ENCODE data around the gene GET3.
A peak's percentile ranks its signal among the peaks of the same experiment; 100 is the strongest.

GET3 gene

DNA sequence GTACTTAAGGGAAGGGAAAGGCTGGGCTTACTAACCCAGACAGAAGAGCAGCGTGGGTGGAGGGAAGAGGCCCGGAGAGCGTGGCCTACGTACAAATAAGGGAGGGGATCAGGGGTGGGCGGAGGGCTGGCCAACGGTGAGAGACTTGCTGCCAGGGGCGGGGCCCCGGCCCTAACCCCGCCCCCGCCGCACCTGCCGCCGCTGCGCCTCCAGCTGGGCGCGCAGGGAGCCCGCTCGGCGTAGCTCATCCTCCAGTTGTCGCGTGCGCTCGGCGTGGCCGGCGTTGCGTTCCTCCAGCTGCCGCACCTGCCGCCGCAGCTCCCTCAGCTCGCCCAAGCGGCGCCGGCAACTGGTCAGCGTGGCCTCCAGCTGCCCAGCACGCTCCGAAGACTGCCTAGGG lies 32.4 kb downstream of the GET3 start:
- no peak overlapping the region for H3K27ac ChIP-seq (ENCODE audit: low read depth, low read length)
- H3K79me2 ChIP-seq (ENCODE audit: control insufficient read depth, insufficient read depth, low read length, unreplicated experiment): no peaks in the 10 kb centered on the region
- H3K36me3 ChIP-seq (ENCODE audit: insufficient read depth, low read length): no peaks in the 10 kb centered on the region
- no peaks in the 10 kb centered on the region for H3K27me3 ChIP-seq (ENCODE audit: insufficient read depth, low read length)
- H2AFZ ChIP-seq (ENCODE audit: low read length, unreplicated experiment): no peak overlapping the region
- no peak overlapping the region for H3K4me3 ChIP-seq (ENCODE audit: low read depth, low read length)
- H3K4me1 ChIP-seq (ENCODE audit: control insufficient read depth, insufficient read depth, low read length, unreplicated experiment): peaks cover 7% of the 10 kb centered on the region

DNA sequence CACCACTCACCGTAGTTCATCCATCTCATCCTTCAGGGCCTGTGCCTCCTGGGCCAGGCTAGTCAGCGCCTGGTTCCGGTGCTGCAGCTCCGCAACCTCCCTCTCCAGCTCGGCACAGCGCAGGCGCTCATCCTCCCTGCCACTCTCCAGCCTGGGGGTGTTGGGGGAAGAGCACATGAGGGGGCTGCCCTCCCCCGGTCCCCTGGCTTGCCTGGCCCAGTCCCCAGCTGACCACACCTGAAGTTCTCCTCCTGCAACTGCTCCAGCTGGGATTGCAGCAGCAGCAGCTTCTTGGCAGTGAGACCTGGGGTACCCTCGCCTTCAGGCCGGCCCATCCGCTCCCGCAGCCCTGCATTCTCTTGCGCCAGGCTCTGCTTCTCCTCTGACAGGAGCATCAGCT lies 33.6 kb downstream of the GET3 start:
- Histone ChIP-seq H3K4me1 (ENCODE audit: control insufficient read depth, insufficient read depth, low read length, unreplicated experiment) (peaks cover 7% of the 10 kb centered on the region), H2AFZ (ENCODE audit: low read length, unreplicated experiment) (no peak overlapping the region), H3K27ac (ENCODE audit: low read depth, low read length) (no peak overlapping the region), H3K36me3 (ENCODE audit: insufficient read depth, low read length) (no peaks in the 10 kb centered on the region), H3K79me2 (ENCODE audit: control insufficient read depth, insufficient read depth, low read length, unreplicated experiment) (no peaks in the 10 kb centered on the region), H3K4me3 (ENCODE audit: low read depth, low read length) (no peak overlapping the region), H3K27me3 (ENCODE audit: insufficient read depth, low read length) (no peaks in the 10 kb centered on the region)

DNA sequence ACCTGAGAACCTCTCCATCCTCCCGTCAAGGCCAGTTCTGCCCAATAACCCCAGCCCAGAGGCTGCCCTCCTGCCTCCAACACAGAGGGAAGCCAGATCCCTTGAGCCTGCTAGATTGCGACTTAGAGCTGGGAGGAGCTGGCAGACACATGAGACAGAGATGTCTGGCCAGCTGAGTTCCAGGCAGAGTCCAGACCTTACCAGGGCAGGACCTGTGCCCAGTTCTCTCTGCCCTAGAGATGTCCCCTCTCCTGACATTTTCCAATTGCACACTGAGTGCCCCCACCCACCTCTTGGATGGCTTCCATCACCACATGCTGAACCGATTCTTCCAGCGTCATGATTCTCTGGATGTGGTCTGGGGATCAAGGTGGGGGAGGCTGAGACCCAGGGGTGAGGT lies 35.0 kb downstream of the GET3 start:
- no peaks in the 10 kb centered on the region for H3K79me2 ChIP-seq (ENCODE audit: control insufficient read depth, insufficient read depth, low read length, unreplicated experiment)
- no peak overlapping the region for H3K4me3 ChIP-seq (ENCODE audit: low read depth, low read length)
- no peaks in the 10 kb centered on the region for H3K27me3 ChIP-seq (ENCODE audit: insufficient read depth, low read length)
- H3K4me1 ChIP-seq (ENCODE audit: control insufficient read depth, insufficient read depth, low read length, unreplicated experiment): peaks cover 7% of the 10 kb centered on the region
- no peak overlapping the region for H3K27ac ChIP-seq (ENCODE audit: low read depth, low read length)
- H3K36me3 ChIP-seq (ENCODE audit: insufficient read depth, low read length): no peaks in the 10 kb centered on the region
- no peak overlapping the region for H2AFZ ChIP-seq (ENCODE audit: low read length, unreplicated experiment)

DNA sequence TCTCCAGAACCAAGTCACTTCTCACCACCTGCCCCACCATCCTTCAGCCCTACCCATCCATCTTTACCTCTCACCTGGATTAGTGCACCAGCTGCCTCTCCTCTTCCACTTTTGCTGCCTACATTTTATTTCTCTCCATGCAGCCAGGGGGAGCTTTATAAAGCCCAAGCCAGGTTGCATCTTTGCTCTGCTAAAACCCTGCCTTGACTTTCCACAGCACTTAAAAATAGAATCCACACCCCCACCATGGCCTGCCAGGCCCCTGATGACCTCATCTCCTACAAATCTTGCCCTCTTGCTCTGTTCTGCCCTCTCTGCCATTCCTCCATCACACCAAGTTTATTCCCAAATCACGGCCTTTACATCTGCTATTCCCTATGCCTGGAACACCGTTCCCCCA lies 36.3 kb downstream of the GET3 start:
- peaks cover 10% of the 10 kb centered on the region for H3K4me1 ChIP-seq (ENCODE audit: control insufficient read depth, insufficient read depth, low read length, unreplicated experiment)
- H3K36me3 ChIP-seq (ENCODE audit: insufficient read depth, low read length): no peaks in the 10 kb centered on the region
- no peaks in the 10 kb centered on the region for H3K79me2 ChIP-seq (ENCODE audit: control insufficient read depth, insufficient read depth, low read length, unreplicated experiment)
- no peak overlapping the region for H3K27ac ChIP-seq (ENCODE audit: low read depth, low read length)
- no peak overlapping the region for H2AFZ ChIP-seq (ENCODE audit: low read length, unreplicated experiment)
- H3K4me3 ChIP-seq (ENCODE audit: low read depth, low read length): no peak overlapping the region
- no peaks in the 10 kb centered on the region for H3K27me3 ChIP-seq (ENCODE audit: insufficient read depth, low read length)

GRCh38 chr19:12774588-12775555 lies 37.6 kb downstream of the GET3 start, which contains the start of gene HOOK2:
TSS of gene HOOK2 (minus strand) at chr19:12775552. CDS start at chr19:12775449, 103 bp downstream.
- Histone ChIP-seq H3K27me3 (ENCODE audit: insufficient read depth, low read length) (no peaks in the 10 kb centered on the region), H3K4me3 (ENCODE audit: low read depth, low read length) (peak within 1 kb of the TSS; percentile 79), H2AFZ (ENCODE audit: low read length, unreplicated experiment) (peak within 1 kb of the TSS; percentile 38), H3K4me1 (ENCODE audit: control insufficient read depth, insufficient read depth, low read length, unreplicated experiment) (peaks cover 22% of the 10 kb centered on the region), H3K27ac (ENCODE audit: low read depth, low read length) (no peak within 1 kb of the TSS), H3K36me3 (ENCODE audit: insufficient read depth, low read length) (no peaks in the 10 kb centered on the region), H3K79me2 (ENCODE audit: control insufficient read depth, insufficient read depth, low read length, unreplicated experiment) (no peaks in the 10 kb centered on the region)

- no peaks in the 10 kb centered on the region for H3K36me3 ChIP-seq (ENCODE audit: insufficient read depth, low read length)
- H2AFZ ChIP-seq (ENCODE audit: low read length, unreplicated experiment): peak overlapping the region; percentile 93
- H3K27me3 ChIP-seq (ENCODE audit: insufficient read depth, low read length): no peaks in the 10 kb centered on the region
- peak overlapping the region; percentile 98 for H3K27ac ChIP-seq (ENCODE audit: low read depth, low read length)
- peak overlapping the region; percentile 78 for H3K4me3 ChIP-seq (ENCODE audit: low read depth, low read length)
- H3K79me2 ChIP-seq (ENCODE audit: control insufficient read depth, insufficient read depth, low read length, unreplicated experiment): no peaks in the 10 kb centered on the region
- peaks cover 30% of the 10 kb centered on the region for H3K4me1 ChIP-seq (ENCODE audit: control insufficient read depth, insufficient read depth, low read length, unreplicated experiment)
Observed at GRCh38 chr19:12777217-12778016, 40.1 kb downstream of the GET3 start.

DNA sequence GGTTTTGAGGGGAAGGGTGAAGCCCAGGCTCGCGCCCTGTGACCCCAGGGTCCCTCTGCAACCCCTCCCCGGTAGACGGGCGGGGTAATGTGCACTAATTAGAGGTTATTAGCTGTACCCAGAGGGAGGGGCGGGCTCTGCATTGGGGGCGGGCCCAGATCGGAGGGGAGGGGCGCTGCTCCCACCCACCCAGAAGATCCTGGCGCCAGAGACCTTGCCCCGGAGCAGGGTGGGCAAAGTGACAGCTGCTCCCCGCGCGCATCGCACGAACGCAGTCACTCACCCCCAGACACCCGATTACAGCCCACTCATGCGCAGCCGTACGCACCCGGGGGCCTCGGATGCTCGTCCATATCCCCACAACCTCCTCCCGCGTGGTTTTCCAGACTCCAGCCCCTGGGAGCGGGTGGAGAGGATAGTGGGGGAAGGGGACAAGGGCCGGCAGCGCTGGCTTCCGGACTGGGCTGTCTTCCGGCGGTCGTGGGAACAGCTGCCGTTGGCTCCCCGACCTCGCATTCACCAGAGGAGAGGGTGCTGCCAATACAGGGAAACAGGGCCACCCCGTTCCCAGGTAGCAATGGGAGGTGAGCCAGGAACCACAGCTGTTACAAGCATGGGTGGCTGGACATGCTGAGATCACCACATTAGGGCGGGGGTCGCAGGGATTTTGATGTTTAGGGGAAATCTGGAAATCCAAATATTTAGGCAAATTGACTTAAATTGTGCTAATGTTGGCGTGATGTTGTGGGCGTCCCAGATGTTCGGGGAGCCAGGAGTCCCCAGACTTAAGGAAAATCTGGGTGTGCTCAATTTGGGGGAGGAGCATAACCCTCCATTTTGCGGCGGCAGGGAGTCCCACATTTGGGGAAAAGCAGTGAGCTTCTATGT lies 41.0 kb downstream of the GET3 start:
- peaks cover 36% of the 10 kb centered on the region for H3K4me1 ChIP-seq (ENCODE audit: control insufficient read depth, insufficient read depth, low read length, unreplicated experiment)
- no peaks in the 10 kb centered on the region for H3K79me2 ChIP-seq (ENCODE audit: control insufficient read depth, insufficient read depth, low read length, unreplicated experiment)
- peak overlapping the region; percentile 78 for H3K4me3 ChIP-seq (ENCODE audit: low read depth, low read length)
- no peaks in the 10 kb centered on the region for H3K27me3 ChIP-seq (ENCODE audit: insufficient read depth, low read length)
- H3K36me3 ChIP-seq (ENCODE audit: insufficient read depth, low read length): no peaks in the 10 kb centered on the region
- H3K27ac ChIP-seq (ENCODE audit: low read depth, low read length): peak overlapping the region; percentile 98
- peak overlapping the region; percentile 93 for H2AFZ ChIP-seq (ENCODE audit: low read length, unreplicated experiment)

GRCh38 chr19:12778905-12779161 lies 41.5 kb downstream of the GET3 start:
- Histone ChIP-seq H3K4me1 (ENCODE audit: control insufficient read depth, insufficient read depth, low read length, unreplicated experiment) (peaks cover 36% of the 10 kb centered on the region), H3K27ac (ENCODE audit: low read depth, low read length) (peak overlapping the region; percentile 98), H3K4me3 (ENCODE audit: low read depth, low read length) (peak overlapping the region; percentile 78)

DNA sequence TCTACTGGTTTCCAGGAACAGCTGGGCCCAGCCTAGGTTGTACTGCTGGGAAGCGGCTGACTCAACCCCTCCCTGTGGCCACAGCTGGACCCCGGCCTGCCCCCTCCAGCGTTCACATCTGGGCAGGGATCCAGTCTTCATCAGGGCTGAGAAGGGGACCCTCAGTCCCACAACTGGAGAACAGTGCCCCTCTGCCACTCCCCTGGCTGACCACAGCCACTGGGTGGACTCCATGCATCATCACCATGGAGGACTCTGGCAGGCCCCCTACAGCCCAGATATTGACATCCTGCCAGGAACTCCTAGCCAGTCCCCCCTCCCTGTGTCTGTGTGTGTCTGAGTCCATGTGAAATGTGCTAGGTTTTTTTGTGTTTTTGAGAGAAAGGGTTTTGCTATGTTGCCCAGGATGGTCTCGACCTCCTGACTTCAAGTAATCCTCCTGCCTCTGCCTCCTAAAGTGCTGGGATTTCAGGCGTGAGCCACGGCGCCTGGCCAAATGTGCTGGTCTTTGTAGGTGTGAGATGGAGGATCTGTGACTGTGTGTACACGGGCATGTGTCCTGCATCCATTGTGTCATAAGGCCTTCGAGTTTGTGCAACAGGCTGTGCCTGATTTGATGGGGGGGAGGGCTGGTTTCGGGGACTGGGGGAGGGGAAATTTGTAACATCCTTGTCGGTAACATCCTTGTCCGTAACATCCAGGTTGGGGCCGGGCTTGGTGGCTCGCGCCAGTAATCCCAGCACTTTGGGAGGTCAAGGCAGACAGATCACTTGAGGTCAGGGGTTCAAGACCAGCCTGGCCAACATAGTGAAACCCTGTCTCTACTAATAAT lies 42.1 kb downstream of the GET3 start:
- Histone ChIP-seq H3K27ac (ENCODE audit: low read depth, low read length) (peak overlapping the region; percentile 98), H3K79me2 (ENCODE audit: control insufficient read depth, insufficient read depth, low read length, unreplicated experiment) (no peaks in the 10 kb centered on the region), H2AFZ (ENCODE audit: low read length, unreplicated experiment) (no peak overlapping the region), H3K4me3 (ENCODE audit: low read depth, low read length) (peak overlapping the region; percentile 78), H3K4me1 (ENCODE audit: control insufficient read depth, insufficient read depth, low read length, unreplicated experiment) (peaks cover 40% of the 10 kb centered on the region), H3K36me3 (ENCODE audit: insufficient read depth, low read length) (no peaks in the 10 kb centered on the region), H3K27me3 (ENCODE audit: insufficient read depth, low read length) (no peaks in the 10 kb centered on the region)

More at GRCh38 chr19:12778905-12779161, 41.5 kb downstream of the GET3 start:
- no peaks in the 10 kb centered on the region for H3K27me3 ChIP-seq (ENCODE audit: insufficient read depth, low read length)
- no peaks in the 10 kb centered on the region for H3K36me3 ChIP-seq (ENCODE audit: insufficient read depth, low read length)
- no peak overlapping the region for H2AFZ ChIP-seq (ENCODE audit: low read length, unreplicated experiment)
- H3K79me2 ChIP-seq (ENCODE audit: control insufficient read depth, insufficient read depth, low read length, unreplicated experiment): no peaks in the 10 kb centered on the region

DNA sequence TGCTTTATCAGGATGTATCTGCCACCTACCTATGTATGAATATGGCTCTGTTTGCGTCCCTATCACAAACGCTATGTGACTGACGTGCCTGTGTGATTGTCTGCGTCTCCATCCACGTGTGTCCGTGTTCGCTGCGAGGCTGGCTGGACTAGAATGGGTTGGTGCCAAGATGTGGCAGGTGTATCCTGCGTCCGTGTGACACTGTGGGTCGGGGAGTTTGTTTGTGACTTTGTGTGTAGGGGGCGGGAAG lies 44.8 kb downstream of the GET3 start:
- H3K27ac ChIP-seq (ENCODE audit: low read depth, low read length): peak overlapping the region; percentile 92
- no peaks in the 10 kb centered on the region for H3K79me2 ChIP-seq (ENCODE audit: control insufficient read depth, insufficient read depth, low read length, unreplicated experiment)
- H3K36me3 ChIP-seq (ENCODE audit: insufficient read depth, low read length): no peaks in the 10 kb centered on the region
- H3K4me3 ChIP-seq (ENCODE audit: low read depth, low read length): peak overlapping the region; percentile 74
- H3K27me3 ChIP-seq (ENCODE audit: insufficient read depth, low read length): no peaks in the 10 kb centered on the region
- H3K4me1 ChIP-seq (ENCODE audit: control insufficient read depth, insufficient read depth, low read length, unreplicated experiment): peaks cover 59% of the 10 kb centered on the region
- no peak overlapping the region for H2AFZ ChIP-seq (ENCODE audit: low read length, unreplicated experiment)
